Colonic mucosa (tissue), 4 donors: ENCODE results near the gene KIAA1549. TPM values are rescaled to one million over a fixed set of nuclear protein-coding genes. Genes with fewer than 3 reads are reported as not detected.

ENCODE experiments used
- DNase-seq: peaks from one replicate; pipeline ENCODE4 v3.0.0-alpha.2; 2020
- H3K27ac ChIP-seq: fragments of 200-600 bp; one replicate; pipeline ENCODE4 v1.8.0; 2021
- H3K27me3 ChIP-seq: fragments of 200-600 bp; one replicate; pipeline ENCODE4 v1.8.0; 2021
- H3K36me3 ChIP-seq: fragments of 200-600 bp; one replicate; pipeline ENCODE4 v1.8.0; 2021
- H3K4me1 ChIP-seq: fragments of 200-600 bp; one replicate; pipeline ENCODE4 v1.8.0; 2021; ENCODE audit warnings: mild to moderate bottlenecking
- H3K4me3 ChIP-seq: fragments of 200-600 bp; one replicate; pipeline ENCODE4 v1.8.0; 2021
- H3K9ac ChIP-seq, 2 donors: one replicate each; pipeline ENCODE4 v1.7.0; 2013; ENCODE audit warnings: control low read depth in 2 of 2, low read depth in 2 of 2, low read length in 2 of 2
- H3K9me3 ChIP-seq: fragments of 200-600 bp; one replicate; pipeline ENCODE4 v1.8.0; 2021
- intact Hi-C: fragments of 100-400 bp; cut with DNase I; formaldehyde crosslinking; loops from one replicate; pipeline ENCODE4 v1.14.1; 2022
- total RNA-seq, 2 donors: library from RNA; stranded (reverse); fragmentation: NEBNext Ultra II Directional in 1 of 2; extraction: Animal tissue kit (Norgen Biotek cat#: 25700) in 1 of 2; gene quantifications; one replicate each; pipeline ENCODE4 v1.2.1, GENCODE V29; 2021
- TF ChIP-seq, protein P1 (sequence below): fragments of 200-600 bp; IDR thresholded peaks from one replicate; pipeline ENCODE4 v1.8.0; 2022; ENCODE audit warnings: antibody characterized with exemption, mild to moderate bottlenecking
- donor health status: healthy.
- donor health status: DM: no; HTN: no; CAD: no.
- donor health status: DM: no; HTN: no; CAD: no.

KIAA1549 gene
- total RNA-seq, 2 donors from 2014 or later = 2.9 to 3.5 TPM

DNA sequence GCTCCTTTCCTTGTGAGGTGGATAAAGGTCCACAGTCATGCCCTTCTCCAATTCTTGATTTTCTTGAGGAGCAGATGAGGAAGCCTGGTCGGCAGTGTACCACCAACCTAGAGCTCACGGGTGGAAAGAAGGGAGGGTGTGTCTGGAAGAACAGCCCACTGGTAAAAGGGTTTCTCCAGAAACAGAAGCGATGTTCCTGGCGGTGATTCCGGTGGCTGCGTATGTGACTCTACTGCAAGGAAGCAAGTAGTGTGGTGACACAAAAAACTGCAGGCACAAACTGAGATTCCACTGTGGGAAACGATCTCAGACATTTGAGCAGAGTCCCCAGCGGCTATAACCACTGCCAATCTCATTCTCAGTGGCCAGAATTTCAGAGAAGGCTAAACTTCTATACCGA lies 117.3 kb downstream of the KIAA1549 start:
- no peaks in the 10 kb centered on the region for H3K4me1 ChIP-seq
- no peak overlapping the region for H3K27ac ChIP-seq
- no peaks in the 10 kb centered on the region for H3K27me3 ChIP-seq
- intact Hi-C loops = no loop called here
- H3K4me3 ChIP-seq = no peak overlapping the region
- no peak for DNase-seq
- H3K36me3 ChIP-seq = no peaks in the 10 kb centered on the region
- no peak overlapping the region for H3K9ac ChIP-seq
- TF ChIP-seq, protein P1, sequence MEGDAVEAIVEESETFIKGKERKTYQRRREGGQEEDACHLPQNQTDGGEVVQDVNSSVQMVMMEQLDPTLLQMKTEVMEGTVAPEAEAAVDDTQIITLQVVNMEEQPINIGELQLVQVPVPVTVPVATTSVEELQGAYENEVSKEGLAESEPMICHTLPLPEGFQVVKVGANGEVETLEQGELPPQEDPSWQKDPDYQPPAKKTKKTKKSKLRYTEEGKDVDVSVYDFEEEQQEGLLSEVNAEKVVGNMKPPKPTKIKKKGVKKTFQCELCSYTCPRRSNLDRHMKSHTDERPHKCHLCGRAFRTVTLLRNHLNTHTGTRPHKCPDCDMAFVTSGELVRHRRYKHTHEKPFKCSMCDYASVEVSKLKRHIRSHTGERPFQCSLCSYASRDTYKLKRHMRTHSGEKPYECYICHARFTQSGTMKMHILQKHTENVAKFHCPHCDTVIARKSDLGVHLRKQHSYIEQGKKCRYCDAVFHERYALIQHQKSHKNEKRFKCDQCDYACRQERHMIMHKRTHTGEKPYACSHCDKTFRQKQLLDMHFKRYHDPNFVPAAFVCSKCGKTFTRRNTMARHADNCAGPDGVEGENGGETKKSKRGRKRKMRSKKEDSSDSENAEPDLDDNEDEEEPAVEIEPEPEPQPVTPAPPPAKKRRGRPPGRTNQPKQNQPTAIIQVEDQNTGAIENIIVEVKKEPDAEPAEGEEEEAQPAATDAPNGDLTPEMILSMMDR = no peak
- no peaks in the 10 kb centered on the region for H3K9me3 ChIP-seq

DNA sequence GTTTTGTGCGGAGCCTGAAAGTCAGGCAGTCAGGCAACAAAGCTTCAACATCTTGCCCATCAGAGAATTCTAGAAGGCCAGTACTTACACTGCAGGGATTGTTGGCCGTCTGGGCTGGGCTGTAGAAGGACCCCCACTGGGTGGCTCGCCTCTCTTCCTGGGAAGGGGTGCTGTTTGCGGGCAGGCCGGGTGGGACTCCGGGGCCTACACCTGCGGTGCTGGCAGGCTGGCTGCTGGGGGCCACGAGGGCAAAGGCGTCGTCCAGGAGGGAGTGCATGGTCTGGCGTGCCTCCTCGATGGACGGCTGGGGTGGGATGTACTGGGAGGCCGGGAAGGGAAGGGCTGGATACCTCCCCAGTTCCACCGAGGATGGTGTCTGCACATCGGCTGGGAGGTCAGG lies 120.1 kb downstream of the KIAA1549 start:
- intact Hi-C loops = no loop called here
- Histone ChIP-seq H3K9ac (no peak overlapping the region), H3K4me3 (no peak overlapping the region), H3K27me3 (no peaks in the 10 kb centered on the region), H3K27ac (no peak overlapping the region), H3K4me1 (no peaks in the 10 kb centered on the region), H3K9me3 (no peaks in the 10 kb centered on the region), H3K36me3 (no peaks in the 10 kb centered on the region)
- TF ChIP-seq, protein P1 = no peak
- DNase-seq = no peak

DNA sequence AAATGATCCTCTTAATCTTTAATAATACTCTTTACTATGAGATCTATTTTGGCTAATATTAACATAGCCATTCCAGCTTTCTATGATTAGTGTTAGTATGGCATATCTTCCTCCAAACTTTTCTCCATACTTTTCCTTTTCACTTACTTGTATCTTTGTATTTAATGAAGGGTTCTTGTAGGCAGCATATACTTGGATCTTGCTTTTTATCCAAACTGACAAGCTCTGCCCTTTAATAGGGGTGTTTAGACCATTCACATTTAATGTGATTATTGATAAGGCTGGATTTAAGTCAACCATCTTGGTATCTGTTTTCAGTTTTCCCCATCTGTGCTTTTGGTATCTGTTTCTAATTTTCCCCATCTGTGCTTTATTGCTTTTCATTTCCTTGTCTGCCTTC lies 123.5 kb downstream of the KIAA1549 start:
- no peak for DNase-seq
- intact Hi-C loops = no loop called here
- no peak overlapping the region for H3K9ac ChIP-seq
- no peaks in the 10 kb centered on the region for H3K36me3 ChIP-seq
- TF ChIP-seq, protein P1 = no peak
- no peak overlapping the region for H3K4me3 ChIP-seq
- no peaks in the 10 kb centered on the region for H3K27me3 ChIP-seq
- no peaks in the 10 kb centered on the region for H3K4me1 ChIP-seq
- no peak overlapping the region for H3K27ac ChIP-seq
- no peaks in the 10 kb centered on the region for H3K9me3 ChIP-seq

DNA sequence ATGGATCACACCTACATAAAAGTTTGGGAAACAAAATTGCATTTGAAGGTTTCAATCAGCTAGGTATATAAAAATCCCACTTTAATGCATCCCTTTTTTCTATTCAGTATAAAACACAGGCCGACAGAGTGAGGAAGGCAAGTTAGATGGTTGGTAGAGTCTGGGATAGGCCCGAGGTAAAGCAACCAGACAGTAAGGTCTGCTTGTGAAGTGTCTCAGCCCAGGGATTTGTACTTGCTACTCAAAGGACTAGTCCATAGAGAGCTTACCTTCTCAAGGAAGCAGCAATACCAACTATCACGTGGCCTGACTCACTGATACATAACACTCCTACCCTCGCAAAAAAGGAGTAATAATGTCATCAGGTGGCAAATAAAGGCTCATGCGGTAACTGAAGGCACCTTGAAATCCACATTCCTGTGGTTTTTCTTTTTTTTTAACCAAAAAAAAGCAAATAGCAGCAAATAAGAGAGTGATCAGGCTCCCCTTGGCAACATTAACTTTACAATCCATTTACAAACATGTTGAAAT lies 127.0 kb downstream of the KIAA1549 start:
- H3K27ac ChIP-seq = no peak overlapping the region
- TF ChIP-seq, protein P1 = no peak
- no peaks in the 10 kb centered on the region for H3K36me3 ChIP-seq
- DNase-seq = no peak
- no peaks in the 10 kb centered on the region for H3K9me3 ChIP-seq
- no peaks in the 10 kb centered on the region for H3K4me1 ChIP-seq
- no peaks in the 10 kb centered on the region for H3K27me3 ChIP-seq
- H3K9ac ChIP-seq = no peak overlapping the region
- H3K4me3 ChIP-seq = no peak overlapping the region
- intact Hi-C loops = no loop called here

DNA sequence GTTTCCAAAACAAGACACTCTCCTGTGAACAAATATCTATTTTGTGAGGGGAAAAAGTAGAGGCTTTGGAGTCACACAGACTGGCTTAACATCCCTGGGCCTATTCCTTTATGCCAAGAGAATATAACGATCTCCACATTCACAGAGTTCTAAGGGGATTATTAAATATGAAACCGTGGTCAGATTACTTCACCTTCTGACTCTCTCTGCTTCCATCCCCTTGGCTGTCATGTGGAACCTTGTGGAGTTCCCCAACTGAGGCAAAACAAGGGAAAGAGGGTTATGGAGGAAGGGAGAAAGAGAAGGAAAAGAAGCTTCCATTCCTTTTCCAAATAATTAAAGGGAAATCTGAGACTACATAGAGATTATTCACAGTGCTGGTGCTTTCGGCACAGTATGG lies 127.7 kb downstream of the KIAA1549 start:
- Histone ChIP-seq H3K4me3 (no peak overlapping the region), H3K27ac (no peak overlapping the region), H3K4me1 (no peaks in the 10 kb centered on the region), H3K27me3 (no peaks in the 10 kb centered on the region), H3K36me3 (no peaks in the 10 kb centered on the region), H3K9ac (no peak overlapping the region), H3K9me3 (no peaks in the 10 kb centered on the region)
- no peak for DNase-seq
- intact Hi-C loops = no loop called here
- TF ChIP-seq, protein P1 = no peak
